GM18951 (cell line): Measurements from ENCODE around the gene LCP2.

Experiments
- POLR2A ChIP-seq: IDR thresholded peaks from 4 replicates; pipeline ENCODE4 v1.6.1; 2011; ENCODE audit warnings: mild to moderate bottlenecking; ENCODE audit not compliant: insufficient read length, insufficient read depth; ENCODE audit errors: extremely low read depth
- in situ Hi-C: fragments of 300-500 bp; cut with MboI; formaldehyde crosslinking; loops from one replicate; pipeline ENCODE4 v1.12.0; 2022; ENCODE audit warnings: low sequenced_read_pairs, mixed read lengths, inconsistent platforms; ENCODE audit not compliant: unreplicated experiment

LCP2 gene

DNA sequence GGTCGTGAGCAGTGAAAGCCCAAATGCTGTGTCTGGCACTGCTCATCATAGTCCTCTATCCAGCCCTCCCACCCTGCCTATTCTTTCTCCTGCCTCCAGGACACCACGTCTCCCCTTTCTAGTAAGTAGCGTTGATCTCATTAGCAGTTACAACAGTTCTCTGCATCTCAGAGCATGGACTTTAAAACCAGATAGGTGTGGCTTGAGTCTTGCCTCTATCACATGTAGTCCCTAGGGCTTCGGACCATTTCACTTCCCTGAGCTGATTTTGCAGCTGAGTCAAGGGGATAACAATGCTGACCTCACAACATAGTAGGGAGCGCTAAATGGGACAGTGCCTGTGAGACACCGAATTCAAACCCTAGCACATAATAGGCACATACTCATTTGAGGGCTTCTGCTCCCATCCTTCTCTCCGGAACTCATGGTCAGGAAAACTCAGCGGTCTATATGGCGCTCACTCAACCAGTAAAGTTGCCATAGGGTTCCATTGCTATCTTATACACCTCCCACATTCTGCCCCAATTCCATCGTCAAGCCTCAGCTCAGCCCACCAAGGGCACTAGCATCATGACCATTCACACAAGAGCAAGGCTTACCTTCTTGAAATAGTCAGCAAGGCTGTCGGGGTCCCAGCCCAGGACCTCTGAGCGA is 515 bp downstream of the LCP2 start:
- in situ Hi-C loops = no loop called here

DNA sequence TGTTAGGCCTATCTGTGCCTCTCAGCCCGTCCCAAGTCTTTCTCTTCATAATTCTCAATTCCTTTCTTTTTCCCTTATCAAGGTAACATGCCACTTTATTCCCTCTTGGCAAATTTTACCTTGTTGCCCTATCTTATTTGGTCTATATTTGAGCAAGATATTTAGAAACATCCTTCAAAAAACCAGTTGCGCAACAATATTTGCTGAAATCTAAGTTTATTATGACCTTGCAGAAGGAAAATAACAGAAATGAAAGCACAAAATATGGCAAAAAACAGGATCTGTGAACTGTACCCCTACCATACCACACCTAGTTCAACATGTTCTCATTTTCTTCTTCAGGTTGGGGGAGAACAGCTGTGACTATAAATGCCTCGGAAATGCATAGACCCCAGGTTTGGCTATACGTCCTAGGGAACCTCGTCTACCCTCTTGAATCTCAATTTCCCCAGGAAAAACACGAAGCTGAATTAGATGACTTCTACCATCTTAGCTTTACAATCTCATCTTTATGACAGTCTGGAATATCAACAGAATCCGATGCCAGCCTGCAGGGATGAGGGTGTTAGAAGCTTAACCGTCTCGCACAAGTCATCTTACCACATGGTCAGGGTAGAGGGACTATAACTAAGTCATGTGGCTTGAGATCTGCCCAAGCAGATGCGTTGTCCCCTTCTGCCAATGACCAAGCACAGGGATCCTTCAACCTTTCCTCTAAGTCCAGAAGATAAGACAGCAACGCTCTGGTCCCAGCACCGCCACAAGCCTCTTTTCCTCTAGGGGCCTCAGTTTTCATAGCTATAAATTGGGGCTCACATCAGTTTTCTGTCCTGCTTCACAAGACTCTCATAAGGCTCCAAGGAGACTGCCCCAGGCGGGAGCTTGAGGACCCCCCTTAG is 1.3 kb downstream of the LCP2 start:
- TF ChIP-seq POLR2A = no peak
- in situ Hi-C loops = no loop called here

More for the DNA sequence above, 515 bp downstream of the LCP2 start:
- TF ChIP-seq POLR2A = no peak

DNA sequence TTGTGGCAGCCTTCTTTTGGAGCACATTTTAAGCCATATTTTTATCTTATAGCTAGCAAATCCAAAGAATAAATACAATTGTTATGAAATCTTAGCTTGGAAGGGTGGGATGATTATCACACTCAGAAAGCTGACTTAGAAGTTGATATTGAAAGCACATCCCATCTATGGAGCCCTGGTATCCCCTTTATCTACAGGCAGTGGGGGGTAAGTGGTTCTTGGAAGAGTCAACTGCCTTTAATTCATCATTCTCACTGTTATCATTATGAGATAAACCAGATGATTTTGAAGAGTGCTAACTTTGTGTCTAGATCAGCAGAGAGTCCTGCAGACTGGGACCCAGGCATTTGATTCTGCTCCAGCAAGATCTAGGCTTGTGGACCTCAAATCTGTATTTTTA is 3.0 kb downstream of the LCP2 start:
- no peak for TF ChIP-seq POLR2A
- in situ Hi-C loops = no loop called here

DNA sequence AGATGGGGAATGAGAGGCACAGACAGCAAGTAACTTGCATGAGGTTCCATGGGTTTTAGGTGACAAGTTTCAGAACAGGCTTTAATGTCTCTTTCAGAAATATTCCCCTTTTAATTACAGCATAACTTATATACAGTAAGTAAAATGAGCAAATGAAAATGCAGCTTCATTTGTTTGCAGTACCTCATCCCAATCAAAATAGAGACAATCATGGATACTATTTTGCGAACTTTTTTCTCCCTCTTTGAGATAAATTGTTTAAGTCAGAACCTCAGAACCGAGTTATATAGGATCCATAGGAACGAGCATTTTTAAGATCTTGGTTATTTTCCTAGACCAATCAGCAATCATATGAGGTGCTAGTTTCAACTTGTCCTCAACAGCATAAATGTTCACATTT is 3.5 kb downstream of the LCP2 start:
- in situ Hi-C loops = no loop called here
- no peak for TF ChIP-seq POLR2A

DNA sequence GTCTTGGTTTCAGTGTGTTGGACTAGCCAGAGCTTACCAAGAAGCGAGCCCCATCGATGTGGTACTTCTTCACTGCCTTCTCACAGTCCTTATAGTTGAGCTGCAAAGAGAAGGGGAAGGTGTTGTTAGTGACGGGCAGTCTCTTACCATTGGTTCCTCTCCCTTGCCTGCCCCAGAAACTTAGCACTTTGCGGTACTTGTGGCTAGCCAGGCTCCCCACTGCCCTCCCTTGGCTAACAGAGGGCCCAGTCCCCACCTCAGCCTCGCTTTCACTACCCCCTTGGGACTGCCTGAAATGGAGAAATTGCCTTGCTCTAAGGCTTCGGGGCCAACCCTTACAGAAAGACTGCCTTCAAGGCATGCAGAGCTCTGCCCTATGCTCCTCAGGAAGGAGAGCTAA is 4.3 kb downstream of the LCP2 start:
- in situ Hi-C loops = no loop called here
- TF ChIP-seq POLR2A = no peak

DNA sequence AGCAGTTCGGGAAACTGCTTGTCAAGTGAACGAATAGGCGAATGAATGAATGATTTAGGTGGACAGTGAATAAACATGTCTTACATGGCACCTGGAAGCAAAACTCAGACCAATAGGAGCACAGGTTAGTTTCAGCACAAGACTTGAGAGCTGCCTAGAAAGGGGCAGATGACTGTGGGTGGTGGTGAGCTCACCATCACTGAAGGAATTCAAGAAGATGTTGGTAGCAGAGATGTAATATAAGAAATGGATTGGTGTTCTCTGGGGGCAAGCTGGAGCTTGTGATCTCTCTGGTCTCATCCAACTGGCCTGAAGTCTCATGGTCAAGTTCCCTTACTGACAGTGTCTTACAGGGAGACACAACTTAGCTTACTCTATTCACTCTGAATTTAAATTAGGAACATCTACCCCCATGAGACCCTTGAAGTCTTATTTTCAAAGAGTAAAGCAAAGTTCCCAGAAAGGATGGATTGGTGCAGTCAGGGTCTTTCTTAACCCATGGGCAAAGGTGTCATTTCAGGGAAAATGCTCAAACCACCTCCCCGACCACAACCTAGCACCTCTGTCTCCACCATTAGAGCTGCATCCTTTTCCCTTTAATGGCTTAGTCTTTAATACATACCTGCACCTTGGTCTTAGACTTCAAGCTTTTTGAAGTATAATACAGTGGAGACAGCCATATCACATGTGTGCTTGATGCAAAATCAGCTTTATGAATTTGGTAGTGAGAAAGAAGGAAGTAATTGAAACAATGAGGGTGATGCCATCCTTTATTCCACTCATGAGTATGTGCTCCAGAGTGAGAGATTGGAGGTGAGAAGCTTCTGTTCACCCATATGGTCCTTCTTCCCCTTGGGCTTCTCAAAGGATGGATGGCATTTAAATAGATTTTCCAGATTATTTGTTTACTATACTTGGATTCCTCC is 5.1 kb downstream of the LCP2 start:
- TF ChIP-seq POLR2A = no peak
- in situ Hi-C loops = no loop called here

DNA sequence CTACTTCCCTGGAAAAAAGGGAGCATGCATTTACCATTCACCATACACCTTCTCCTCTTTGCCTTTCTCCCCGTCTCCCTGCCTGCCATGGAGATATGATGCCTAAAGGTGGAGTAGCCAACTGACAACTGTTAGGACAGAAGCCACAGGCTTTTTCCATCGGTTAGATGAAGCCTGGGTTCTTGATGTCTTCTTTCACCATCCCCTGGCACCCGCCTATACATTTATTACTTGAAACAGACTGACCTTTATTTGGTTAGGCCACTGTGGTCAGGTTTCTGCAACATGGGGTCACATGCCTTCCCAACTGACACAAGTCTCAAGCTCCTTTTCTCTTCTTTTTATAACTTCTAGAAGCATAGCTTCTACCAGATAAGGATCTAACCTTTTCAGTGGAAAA is 7.1 kb downstream of the LCP2 start:
- in situ Hi-C loops = no loop called here
- no peak for TF ChIP-seq POLR2A

DNA sequence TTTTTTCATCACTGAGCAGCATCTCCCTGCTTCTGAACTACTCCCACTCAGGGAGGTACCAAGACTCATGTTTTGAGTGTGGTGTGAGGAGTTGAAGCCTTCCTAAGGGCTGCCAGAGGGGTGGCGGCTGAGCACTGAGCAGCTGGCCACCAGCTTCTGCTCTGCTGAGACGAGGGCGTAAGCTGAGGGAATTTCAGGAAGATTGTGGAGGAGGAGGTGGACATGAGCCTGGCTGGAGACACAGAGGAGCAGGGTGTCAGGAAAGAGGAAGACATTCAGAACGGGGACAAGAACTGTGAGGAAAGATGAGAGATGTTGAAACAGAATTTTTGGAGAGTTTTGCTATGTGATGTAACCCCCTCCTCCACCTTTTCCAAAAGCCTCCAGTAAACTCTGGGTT is 7.8 kb downstream of the LCP2 start:
- in situ Hi-C loops = no loop called here
- TF ChIP-seq POLR2A = no peak

DNA sequence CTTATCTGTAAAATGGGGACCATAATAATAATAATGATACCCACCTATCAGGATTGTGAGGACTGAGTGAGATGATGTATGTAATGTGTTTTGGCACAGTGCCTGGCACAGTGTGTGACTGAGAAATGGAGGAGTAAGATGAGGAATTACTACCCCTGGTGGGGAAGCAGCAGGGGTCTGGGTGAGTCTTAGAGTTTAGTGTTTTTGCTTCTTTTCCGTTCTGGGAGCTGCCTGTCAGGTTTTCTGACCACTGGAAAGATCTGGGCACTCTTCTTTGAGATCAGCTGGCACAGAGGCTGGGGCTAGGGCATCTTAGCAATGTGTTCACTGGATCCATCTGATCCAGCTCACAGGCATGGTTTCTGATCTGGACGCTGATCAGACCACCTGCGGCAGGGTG is 8.5 kb downstream of the LCP2 start:
- TF ChIP-seq POLR2A = no peak
- in situ Hi-C loops = no loop called here

DNA sequence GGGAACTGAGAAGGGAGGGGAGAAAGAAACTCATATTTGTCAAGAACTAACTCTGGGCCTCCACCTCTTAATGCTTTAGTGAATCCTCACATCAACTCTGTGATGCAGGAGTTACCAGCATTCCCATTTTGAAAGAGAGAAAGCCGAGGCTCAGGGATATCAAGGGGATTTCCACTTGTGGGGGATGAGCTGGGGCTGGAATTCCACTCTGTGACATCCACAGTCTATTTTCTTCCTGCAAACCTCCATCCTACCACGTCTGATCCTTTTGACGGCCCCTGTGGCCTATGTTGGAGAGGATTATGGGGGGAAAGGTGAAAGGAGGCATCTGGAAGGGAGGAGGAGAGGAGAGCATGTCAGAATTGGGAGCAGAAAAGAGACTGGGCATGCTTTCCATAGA is 9.0 kb downstream of the LCP2 start:
- no peak for TF ChIP-seq POLR2A
- in situ Hi-C loops = no loop called here

DNA sequence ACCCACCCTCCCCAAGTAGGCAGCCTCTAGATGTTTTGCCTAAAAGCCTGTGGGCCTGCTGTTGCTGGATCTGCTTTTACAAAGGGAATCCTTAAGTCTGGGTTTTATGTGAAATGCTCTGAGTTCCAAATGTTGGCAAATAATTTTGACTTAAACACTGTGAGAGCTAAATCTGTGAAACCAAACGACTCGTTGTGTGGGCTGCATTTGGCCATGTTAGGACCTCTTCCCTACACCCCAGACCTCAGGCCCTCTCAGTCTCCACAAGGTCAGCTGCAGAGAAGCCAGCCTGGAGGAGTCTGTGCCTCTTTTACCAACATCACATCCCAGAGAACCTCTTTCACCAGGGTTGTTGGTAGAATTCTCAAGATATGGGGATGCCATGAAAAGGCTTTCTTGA is 9.4 kb downstream of the LCP2 start:
- in situ Hi-C loops = no loop called here
- no peak for TF ChIP-seq POLR2A

DNA sequence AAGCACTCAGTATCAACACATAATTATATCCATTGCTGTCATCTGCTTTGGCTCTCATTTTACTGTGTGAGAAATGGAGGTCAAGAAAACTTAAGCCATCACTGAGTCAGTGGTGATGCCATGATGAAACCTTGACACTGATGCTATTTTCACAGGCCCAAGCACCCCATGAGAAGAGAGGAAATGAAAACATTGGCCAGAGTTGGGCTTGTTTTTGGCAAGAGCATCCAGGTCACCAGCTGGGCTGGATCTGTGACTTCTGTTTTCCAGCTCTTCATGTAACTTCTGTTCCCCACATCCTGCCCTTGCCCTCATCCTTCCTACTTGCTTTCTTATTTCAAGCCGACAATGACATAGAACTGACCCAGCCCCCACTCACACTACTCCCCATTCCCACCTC is 10.0 kb downstream of the LCP2 start:
- TF ChIP-seq POLR2A = no peak
- in situ Hi-C loops = no loop called here

DNA sequence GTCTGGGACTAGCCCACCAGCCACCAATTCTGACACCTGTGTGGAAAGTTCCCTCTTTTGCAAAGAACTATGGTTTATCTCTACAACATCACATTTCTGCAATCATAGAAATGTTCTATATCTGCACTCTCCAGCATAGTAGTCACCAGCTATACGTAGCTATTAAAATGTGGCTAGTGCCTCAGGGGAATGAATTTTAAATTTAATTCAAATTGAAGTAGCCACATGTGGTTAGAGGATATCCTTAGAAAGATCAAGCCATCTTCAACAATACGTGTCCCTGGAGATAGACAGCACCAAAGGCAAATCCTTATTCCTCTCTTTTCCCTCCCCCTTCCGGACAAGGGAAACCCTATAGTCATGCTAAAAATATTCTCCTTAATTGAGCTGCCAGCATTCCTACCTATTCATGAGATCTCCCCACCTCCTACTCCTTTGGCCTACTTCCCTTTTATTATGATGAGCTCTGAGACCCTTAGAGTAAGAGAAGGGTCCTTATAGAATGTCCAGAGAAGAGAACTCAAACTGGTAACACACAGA is 11.1 kb downstream of the LCP2 start:
- in situ Hi-C loops = no loop called here
- no peak for TF ChIP-seq POLR2A
